Iris pigment epithelial cell (primary cell): ENCODE data around the gene CAMK1D.
"Not testable (repeated sequence)": the region's sequence is repeated elsewhere in the genome, so short reads cannot be mapped to it uniquely, and the experiment has no call there.

ENCODE experiments used
- DNase-seq: peaks from one replicate; pipeline ENCODE4 v3.0.0-alpha.2; 2011; ENCODE audit warnings: low read depth

CAMK1D gene

GRCh38 chr10:12701696-12702095 lies 352.3 kb downstream of the CAMK1D start:
- DNase-seq, result no peak

GRCh38 chr10:12702215-12702770 lies 352.9 kb downstream of the CAMK1D start:
- DNase-seq, result no peak

- DNase-seq, result no peak
Measured at GRCh38 chr10:12703126-12703525, 353.8 kb downstream of the CAMK1D start.

GRCh38 chr10:12703813-12704212 lies 354.5 kb downstream of the CAMK1D start:
- peak; percentile 85 for DNase-seq

GRCh38 chr10:12704488-12704887 lies 355.1 kb downstream of the CAMK1D start:
- DNase-seq, result peak; percentile 47

- DNase-seq, result no peak
Measured at GRCh38 chr10:12705943-12706342, 356.6 kb downstream of the CAMK1D start.

GRCh38 chr10:12707461-12708185 lies 358.3 kb downstream of the CAMK1D start:
- peak; percentile 96 for DNase-seq

- DNase-seq, result peak; percentile 60
Measured at GRCh38 chr10:12709000-12709401, 359.7 kb downstream of the CAMK1D start.

- peak; percentile 81 for DNase-seq
Measured at GRCh38 chr10:12709521-12709963, 360.2 kb downstream of the CAMK1D start.

- no peak for DNase-seq
Measured at GRCh38 chr10:12710157-12710556, 360.8 kb downstream of the CAMK1D start.

- peak; percentile 85 for DNase-seq
Measured at GRCh38 chr10:12710594-12711349, 361.4 kb downstream of the CAMK1D start.

GRCh38 chr10:12711350-12711708 lies 362.0 kb downstream of the CAMK1D start:
- no peak for DNase-seq

- no peak for DNase-seq
Measured at GRCh38 chr10:12712293-12712983, 363.1 kb downstream of the CAMK1D start.

GRCh38 chr10:12712984-12713316 lies 363.6 kb downstream of the CAMK1D start:
- DNase-seq, result not testable (repeated sequence)

- no peak for DNase-seq
Measured at GRCh38 chr10:12716042-12716441, 366.7 kb downstream of the CAMK1D start.

- peak; percentile 64 for DNase-seq
Measured at GRCh38 chr10:12717981-12718707, 368.8 kb downstream of the CAMK1D start.

GRCh38 chr10:12719365-12719764 lies 370.0 kb downstream of the CAMK1D start:
- peak; percentile 53 for DNase-seq

GRCh38 chr10:12720217-12720981 lies 371.1 kb downstream of the CAMK1D start:
- peak; percentile 96 for DNase-seq

- DNase-seq, result no peak
Measured at GRCh38 chr10:12721334-12721733, 372.0 kb downstream of the CAMK1D start.

- DNase-seq, result no peak
Measured at GRCh38 chr10:12723220-12723619, 373.9 kb downstream of the CAMK1D start.
